Middle frontal gyrus (tissue), 1 donor: Measurements from ENCODE around the gene ZNF530.
A peak's percentile ranks its signal among the peaks of the same experiment; 100 is the strongest.

Experiments used
- DNase-seq: peaks from one replicate; pipeline ENCODE4 v3.0.0-alpha.2; 2015; ENCODE audit warnings: low spot score; ENCODE audit errors: extremely low spot score

The ZNF530 gene

DNA sequence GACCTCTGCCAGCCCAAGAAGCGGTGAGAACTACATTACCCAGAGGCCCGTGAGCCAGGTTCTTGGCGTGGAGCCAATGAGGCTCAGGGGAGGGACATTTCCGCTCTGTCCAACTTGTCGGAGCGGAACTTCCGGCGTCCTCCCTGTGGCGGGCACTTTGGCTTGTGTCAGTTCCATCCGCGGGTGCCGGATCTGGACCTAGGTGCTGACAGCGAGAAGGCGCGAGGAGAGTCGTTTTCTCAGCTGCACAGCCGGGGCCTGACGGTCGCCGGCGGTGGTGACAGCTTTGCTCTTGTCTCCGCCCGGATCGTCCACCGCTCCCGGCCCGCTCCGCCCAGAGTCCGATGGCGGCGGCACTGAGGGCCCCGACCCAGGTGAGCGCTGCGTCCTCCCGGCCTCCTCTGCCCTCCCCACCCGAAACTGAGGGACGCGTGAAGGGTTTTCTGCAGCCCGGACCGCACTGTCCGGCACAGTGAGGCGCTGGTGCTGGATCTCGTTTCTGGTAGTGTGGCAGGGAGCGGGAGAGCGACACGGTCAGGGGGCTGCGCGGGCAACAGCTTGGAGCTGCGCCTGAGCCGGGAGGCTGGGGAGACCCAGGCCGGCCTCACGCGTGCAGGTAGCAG lies at the start of gene ZNF530:
TSS of gene ZNF530 (plus strand) at position 125 of the 623 bp plus-strand sequence. CDS start 4,461 bp downstream, outside the sequence.
- DNase-seq = peak; percentile 86

DNA sequence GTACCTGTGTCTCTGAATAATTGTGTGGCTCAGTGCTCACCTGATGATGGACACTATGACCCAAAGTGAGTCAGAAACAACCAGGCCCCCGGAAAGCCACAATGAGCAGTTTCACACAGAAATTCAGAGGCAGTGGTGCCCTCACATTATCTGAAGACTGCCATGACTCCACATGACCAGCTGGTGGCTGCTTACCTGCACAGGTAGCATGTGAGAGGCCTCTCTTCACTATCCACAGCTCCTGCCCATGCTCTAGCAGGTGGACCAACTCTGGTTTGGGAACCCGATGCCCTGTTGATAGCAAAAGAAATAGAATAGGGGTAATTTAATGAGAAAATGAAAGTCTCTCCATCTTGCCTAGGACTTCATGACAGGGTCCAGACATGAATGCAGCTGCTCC lies 47.3 kb upstream of the ZNF530 start:
- DNase-seq = no peak

DNA sequence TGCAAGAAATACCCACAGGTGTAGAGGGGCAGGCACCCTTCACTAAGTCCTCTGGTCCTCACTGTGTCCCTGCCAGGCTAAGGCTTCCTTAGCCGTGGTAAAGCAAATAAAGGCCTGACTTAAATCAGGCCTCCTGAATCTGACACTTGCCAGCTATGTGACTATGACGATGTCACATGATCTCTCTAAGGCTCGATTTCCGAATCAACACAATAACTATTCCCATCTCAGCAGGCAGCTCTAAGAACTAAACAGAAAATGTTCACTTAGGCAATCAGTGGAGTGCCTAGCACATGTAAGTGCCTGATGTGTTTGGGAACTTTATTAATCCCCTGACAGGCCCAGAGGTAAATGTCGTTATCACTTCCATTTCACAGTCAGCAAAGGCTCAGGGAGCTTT lies 42.0 kb upstream of the ZNF530 start:
- no peak for DNase-seq

DNA sequence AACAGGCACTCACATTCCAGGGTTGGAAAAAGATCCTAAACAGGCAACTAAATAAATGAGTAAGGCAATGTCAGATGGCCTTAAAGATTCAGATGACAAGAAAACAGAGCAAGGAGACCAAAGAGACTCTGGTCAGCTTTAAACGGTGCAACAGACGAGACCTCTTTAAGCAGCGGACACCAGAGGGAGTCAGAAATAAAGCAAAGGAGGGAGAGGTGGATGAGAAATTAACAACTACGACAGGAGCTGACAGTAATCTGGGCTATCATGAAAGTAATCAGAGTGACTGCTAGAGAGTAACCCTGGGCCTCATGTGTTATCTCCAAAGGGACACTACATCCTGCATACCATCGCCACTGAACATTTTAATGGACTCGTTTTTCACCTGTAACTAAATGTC lies 41.2 kb upstream of the ZNF530 start:
- DNase-seq = no peak

DNA sequence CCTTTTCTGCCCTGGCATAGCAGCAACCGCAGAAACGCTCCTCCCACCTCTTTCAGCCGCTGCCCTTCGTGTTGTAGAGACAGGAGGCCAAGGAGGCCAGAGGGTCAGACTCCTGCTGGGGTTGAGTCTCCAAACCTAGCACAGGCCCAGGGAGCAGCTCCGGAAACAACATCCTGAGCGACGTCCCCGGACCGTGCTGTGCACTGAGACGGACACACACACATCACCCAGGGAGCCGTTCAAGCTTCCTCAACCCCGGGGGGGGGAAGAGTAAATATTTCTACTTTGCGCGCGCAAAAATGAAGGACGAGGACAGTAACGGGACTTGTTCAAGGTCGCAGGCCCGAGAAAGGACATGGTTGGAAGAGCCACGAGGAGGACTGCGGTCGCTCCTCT lies 40.7 kb upstream of the ZNF530 start:
- DNase-seq = no peak

DNA sequence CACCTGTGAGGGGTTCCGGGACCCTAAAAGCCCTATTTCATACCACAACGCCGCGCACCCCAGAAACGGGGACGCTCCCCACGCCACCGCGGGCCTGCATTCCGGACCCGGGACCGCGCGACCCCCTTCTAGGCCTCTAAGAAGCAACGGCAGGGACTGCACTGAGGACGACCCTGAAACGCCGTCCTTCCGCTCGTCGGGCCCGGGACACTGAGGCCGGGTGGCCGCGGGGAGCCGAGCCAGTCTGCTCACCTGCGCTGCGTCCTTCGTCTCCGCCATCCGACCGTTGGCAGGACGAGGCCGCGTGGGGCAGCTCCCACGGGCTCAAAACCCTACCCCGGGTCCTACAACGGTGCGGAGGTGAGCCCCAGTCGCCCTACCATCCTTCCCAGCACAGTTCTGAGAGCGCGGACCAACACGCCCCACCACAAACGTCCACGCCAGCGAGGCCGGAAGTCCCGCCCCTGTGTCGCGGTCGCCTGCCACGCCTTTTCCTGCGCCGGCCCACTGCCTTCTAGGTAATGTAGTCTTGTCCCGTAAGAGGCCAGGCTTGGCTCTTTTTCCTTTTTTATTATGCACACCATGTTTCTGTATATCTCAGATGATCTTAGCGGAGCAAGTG lies 40.2 kb upstream of the ZNF530 start, which contains the start of gene ZNF550:
TSS of gene ZNF550 (minus strand) at position 460 of the 622 bp plus-strand sequence. CDS start at position 279, 181 bp downstream.
- DNase-seq = peak; percentile 74

DNA sequence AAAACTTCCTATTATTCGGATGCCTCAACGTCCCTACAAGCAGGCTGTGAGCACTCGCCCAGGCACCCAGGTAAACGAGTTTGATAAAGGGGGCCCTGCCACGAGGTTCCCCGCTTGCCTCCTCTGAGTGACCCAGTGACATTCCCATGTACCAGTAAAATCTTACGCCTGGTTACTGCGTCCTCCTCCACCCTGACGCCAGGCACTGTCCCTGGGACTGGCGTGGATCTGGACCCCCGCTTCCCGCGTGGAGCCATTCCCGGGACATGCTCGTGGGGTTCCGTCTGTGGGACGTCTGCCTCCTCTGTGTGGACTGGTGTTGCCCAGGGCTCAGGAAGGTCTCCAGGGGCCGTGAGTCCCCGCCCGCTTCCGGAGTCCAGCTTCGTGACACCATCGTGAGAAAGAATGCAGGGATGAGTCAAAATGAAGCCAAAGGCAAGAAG lies 39.6 kb upstream of the ZNF530 start:
- no peak for DNase-seq

DNA sequence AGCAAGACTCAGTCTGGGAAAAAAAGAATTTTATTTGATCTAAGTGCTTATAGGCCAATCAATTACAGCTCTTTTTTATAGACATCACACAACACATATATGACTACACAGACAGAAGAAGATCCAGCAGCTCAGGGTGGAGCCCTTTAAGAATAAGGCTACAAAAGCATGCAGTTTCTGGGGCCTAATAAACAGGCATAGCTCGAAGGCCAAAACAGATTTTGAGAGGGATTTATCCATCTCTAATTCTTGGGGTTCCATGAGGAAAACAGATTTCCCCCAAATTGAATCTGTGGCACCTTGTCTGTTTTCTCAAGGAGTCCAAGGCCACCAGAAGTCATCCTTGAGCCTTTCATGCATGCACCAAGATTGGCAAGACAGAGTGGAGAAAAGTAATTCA lies 36.1 kb upstream of the ZNF530 start:
- no peak for DNase-seq

DNA sequence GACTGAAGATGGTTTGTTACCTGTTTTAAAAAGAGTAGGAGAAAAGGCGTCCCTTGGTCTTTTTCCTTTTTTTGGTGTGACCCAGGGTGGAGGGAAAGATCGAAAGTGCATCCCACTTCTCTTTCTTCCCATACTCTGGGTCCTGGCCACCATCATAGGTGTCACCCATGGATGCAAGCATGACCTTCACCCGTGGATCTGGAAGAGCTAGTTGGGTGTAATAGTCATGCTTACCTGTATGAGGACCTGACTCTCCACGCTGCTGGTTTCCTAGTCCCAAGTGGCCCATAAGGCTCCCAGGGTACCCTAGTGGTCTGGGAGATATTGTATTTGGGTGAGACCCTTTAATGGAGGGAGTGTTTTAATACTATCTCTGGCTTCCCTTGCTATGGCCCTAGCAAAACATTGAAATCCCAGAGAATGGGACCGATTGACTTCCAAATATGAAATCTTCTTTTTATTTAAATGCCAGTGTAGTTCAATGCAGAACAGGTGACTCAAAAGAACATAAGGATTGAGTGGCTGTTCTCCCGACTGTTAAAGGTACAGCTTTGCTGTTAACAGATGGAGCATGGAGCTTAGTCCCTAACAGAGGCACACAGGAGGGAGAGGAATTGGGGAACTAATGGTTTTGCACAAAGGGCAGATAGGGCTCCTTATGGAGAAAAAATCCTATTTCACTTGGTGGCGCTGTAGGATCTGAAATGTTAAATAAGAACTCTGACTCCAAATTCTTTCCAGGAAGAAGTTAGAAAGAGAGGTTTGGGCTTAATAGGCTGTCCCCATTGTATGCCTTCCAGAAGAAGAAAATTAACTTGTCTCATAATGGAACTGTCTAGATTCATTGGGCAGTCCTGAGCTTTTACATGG lies 33.1 kb upstream of the ZNF530 start:
- DNase-seq = no peak

DNA sequence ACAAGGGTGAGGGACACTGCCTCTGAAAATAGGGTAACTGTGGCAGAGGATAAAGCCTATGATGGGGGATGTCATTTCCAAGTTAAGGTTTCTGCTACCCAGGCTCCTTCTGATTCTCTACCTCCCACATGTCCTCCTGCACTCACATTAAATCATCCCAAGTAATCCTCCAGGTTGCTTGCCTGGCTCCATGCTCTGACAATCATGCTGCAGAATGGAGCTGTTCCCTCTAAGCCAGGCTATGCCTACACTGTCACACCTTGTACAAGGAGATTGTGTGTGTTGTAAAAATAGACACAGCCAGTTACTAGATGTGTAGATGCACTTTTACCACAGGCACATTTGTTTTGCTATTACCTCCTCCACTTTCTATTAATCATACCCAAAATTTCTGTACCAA lies 29.0 kb upstream of the ZNF530 start:
- DNase-seq = no peak

DNA sequence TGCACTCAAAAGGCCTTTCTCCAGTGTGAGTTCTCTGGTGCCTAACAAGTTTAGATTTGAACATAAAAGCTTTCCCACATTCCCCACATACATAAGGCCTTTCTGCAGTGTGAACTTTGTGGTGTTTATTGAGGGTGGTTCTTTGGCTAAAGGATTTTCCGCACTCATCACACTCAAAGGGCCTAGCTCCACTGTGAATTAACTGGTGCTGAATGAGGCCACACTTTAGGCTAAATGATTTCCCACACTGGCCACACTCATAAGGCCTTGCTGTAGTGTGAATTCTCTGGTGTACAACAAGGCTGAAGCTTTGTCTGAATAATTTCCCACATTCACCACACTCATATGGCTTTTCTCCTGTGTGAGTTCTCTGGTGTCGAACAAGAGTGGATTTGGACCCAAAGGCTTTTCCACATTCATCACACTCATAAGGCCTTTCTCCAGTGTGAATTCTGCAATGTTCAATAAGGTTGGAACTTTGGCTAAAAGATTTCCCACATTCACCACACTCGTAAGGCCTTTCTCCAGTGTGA lies 27.2 kb upstream of the ZNF530 start:
- DNase-seq = no peak

DNA sequence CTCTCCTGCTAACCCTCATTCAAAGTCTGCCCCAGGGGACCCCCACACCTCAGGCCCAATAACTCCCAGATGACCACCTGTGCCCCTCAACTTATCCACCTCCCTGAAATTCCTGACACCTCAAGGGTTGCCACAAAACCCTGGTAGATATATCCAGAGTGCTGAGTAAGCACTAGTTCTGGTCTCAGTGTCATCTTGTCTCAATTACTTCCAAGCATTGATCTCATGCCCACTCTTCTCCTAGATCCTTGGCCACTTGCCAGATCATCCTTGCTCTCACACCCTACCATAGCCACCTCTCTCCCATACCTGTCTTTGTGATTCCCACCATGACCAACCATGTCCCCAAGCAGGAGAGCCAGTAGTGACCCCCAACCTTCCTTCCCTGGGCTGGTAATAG lies 23.0 kb upstream of the ZNF530 start:
- no peak for DNase-seq

DNA sequence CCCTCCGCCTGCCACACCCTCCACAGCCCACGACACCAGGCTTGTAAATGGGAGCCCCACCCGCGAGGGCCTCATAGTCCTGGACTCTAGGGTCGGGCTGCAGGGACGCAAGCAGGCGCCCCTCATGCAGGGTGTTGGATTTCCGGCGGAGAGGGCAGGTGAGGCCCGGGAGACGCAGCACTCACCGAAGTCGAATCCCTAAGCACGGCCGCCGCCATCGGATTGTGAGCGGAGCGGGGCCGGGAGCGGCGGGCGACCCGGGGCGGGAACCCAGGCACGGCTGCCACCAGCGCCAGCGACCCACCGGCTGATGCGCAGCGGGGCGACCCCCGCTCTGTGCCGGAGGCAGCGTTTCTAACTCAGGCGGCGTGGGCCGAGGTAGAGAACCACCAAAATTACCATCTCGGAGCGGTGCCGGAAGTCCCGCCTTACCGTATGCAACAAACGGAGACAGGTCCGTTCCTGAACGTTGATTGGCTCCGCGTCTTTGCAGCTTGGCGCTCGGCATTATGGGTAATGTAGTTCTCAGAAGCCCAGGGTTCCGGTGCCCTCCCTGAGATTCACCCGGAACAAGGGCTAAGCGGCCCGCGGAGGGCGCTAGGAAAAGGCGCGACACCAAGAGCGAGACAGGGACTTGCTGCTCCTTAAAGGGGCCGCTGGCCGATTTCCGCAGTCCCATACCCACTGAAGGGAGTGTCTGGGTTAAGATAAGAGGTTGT lies 21.0 kb upstream of the ZNF530 start, which contains the start of gene ZNF416:
TSS of gene ZNF416 (minus strand) at position 425 of the 719 bp plus-strand sequence. CDS start at position 218, 207 bp downstream.
- peak; percentile 98 for DNase-seq

DNA sequence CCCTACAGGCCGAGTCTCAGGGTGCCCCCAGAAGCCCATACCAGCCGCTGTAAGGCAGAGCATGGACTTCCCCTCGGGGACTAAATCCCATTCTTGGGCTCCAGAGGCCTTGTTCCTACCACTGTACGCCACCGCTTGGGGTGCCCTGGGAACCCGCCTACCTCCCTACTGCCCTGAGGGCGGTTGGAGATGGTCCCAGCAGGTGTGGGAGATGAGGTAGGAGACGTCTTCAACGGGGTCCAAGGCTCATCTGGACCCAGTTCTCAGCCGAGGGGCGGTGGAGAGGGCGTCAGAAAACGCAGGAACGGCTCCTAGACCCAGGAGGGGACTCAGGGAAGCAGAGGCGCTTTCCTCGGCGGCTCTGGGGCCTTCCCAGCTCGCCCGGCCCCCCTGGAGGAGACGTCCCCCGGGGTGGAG lies 16.6 kb upstream of the ZNF530 start:
- DNase-seq = no peak

DNA sequence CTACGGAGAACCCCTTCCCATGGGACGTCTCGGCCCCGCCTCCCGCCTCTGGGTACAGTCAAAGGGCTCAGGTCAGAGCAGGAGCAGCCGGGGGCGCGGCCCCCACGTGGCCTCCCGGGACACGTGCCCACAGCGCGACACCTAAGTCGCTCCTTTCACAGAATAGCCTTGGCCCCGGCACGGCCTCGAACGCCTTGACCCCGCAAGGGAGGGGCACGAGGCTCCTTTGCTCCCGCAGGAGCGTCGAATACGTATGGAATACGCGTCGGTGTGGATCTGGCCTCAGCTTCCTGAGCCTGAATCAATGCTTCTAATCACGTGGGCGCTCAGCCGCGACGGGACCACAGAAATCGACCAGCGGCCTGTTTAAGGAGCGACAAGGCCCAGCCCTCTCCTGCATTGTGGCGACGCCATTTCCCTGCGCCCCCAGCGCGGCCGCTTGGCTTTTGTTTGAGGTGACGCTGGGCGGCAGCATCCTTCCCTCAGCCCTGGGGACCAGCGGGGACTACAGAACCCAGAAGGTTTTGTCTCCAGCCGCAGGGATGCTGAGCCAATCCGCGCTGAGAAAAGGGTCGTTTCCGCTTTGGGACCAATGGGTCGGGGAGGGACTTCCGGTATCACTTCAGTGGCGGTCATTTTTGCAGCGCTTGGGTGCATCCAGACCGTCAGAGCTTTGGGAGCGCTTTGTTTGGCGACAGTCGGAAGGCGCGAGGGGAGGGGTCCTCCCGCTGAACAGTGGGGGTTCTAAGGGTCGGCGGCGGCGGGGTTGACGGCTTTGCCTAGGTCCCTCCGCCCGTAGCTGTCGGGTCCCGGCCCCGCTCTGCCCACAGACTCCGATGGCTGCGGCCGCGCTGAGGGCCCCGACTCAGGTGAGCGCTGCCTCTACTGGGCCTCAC lies 15.9 kb upstream of the ZNF530 start, which contains the start of gene ZIK1:
TSS of gene ZIK1 (plus strand) at position 625 of the 896 bp plus-strand sequence. CDS start at position 837, 212 bp downstream.
- DNase-seq = peak; percentile 95

DNA sequence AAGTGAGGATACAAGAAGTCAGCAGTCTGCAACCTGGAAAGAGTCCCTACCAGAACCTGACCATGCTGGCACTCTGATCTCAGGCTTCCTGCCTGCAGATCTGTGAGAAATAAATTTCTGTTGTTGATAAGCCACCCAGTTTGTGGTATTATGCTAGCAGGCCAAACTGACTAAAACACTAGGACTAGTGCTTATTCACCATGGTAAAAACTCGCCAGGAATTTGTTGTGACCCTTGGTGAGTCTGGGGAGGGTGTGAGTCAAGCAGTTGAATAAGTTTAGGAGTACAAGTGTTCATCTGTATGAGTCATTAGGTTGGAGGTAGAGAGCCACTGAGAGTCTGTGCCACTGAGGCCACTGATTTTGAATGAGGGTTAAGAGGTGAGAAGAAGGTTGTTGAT lies 12.2 kb upstream of the ZNF530 start:
- no peak for DNase-seq

DNA sequence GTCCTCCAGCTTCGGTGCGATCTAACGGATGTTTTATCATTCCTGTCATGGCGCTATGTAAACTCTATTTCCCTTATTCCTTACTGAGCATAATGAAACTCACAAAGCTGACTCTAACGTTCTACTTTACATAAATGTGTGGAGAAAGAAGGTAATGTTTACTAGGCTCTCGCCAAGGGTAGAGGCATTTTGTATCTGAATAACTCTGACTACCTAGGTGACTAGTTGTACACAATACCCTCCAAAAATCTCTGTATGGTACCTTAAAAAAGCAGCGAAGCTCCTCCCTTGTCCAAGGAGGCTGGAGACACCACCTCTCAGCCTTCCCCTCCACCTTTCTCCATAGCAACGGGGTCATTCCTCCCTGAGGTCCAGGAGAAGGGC lies 316 bp upstream of the ZNF530 start:
- no peak for DNase-seq

DNA sequence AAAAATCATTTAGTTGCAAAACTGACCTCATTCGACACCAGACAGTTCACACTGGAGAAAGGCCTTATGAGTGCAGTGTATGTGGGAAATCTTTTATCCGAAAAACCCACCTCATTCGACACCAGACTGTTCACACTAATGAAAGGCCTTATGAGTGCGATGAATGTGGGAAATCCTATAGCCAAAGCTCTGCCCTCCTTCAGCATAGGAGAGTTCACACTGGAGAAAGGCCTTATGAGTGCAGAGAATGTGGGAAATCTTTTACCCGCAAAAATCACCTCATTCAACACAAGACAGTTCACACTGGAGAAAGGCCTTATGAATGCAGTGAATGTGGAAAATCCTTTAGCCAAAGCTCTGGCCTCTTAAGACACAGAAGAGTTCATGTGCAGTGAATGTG lies 7.2 kb downstream of the ZNF530 start:
- no peak for DNase-seq

DNA sequence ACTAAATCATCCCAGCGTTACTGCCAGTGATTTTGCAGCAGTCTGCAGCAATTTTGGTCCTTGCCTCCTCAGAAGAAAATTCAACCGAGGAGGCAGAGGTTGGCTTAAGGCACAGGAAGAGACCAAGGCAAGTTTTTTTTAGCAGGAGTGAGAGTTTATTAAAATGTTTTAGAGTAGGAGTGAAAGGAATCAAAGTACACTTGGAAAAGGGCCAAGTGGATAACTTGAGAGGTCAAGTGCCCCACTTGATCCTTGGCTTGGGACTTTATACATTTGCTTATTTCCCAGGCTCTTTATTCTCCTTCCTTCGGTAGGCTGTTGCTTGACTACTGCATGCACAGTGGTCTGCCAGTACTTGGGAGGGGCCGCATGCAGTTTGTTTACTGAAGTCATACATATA lies 11.4 kb downstream of the ZNF530 start:
- DNase-seq = no peak
